HepG2 (cell line): ENCODE data around the gene USF2. TPM values are rescaled to one million over a fixed set of nuclear protein-coding genes. Genes with fewer than 3 reads are reported as not detected.

ENCODE experiments used
- ASH2L ChIP-seq: fragments of 300-600, 200-600 bp; sonication (generic); IDR thresholded peaks from 2 replicates; pipeline ENCODE4 v1.7.0; 2017; ENCODE audit warnings: low read depth, mild to moderate bottlenecking, moderate library complexity, mixed read lengths, low read length; ENCODE audit not compliant: insufficient read length
- E2F1 ChIP-seq: sonication (generic); formaldehyde crosslinking; IDR thresholded peaks from 2 replicates; pipeline ENCODE4 v1.5.0; 2020; ENCODE audit warnings: missing genetic modification reagents
- HNRNPK ChIP-seq: fragments of 200-400 bp; formaldehyde crosslinking; IDR thresholded peaks from 2 replicates; pipeline ENCODE4 v1.6.1; 2018; ENCODE audit warnings: low read length, low read depth, moderate library complexity, mild to moderate bottlenecking; ENCODE audit not compliant: poor library complexity, severe bottlenecking
- IKZF5 ChIP-seq: IDR thresholded peaks from 2 replicates; pipeline ENCODE4 v1.6.1; 2018; ENCODE audit warnings: missing genetic modification reagents, mild to moderate bottlenecking, missing compliant biosample characterization
- IRF2 ChIP-seq: IDR thresholded peaks from 2 replicates; pipeline ENCODE4 v1.6.1; 2018; ENCODE audit warnings: missing genetic modification reagents, missing compliant biosample characterization
- KLF12 ChIP-seq: sonication (generic); formaldehyde crosslinking; IDR thresholded peaks from 2 replicates; pipeline ENCODE4 v1.4.0; 2020; ENCODE audit warnings: missing genetic modification reagents, borderline replicate concordance
- NONO ChIP-seq, 2 experiments: fragments of 450-650 bp in 1 of 2; sonication (generic) in 1 of 2; formaldehyde crosslinking in 1 of 2; IDR thresholded peaks in 1 of 2; conservative IDR thresholded peaks in 1 of 2; 2 replicates each; pipeline versions ENCODE4 v1.6.1 to v1.8.0; 2017 to 2022; ENCODE audit warnings: mild to moderate bottlenecking in 1 of 2, missing genetic modification reagents in 1 of 2, moderate library complexity in 1 of 2
- POLR2G ChIP-seq: fragments of 200-400 bp; formaldehyde crosslinking; IDR thresholded peaks from 2 replicates; pipeline ENCODE4 v1.6.1; 2018; ENCODE audit warnings: mild to moderate bottlenecking, low read depth, low read length, moderate library complexity
- SAP130 ChIP-seq: IDR thresholded peaks from 2 replicates; pipeline ENCODE4 v1.6.1; 2016; ENCODE audit warnings: low read depth
- SMAD9 ChIP-seq: sonication (generic); formaldehyde crosslinking; IDR thresholded peaks from 2 replicates; pipeline ENCODE4 v1.5.1; 2020; ENCODE audit warnings: mild to moderate bottlenecking, missing genetic modification reagents
- SNAI1 ChIP-seq: sonication (generic); formaldehyde crosslinking; IDR thresholded peaks from 2 replicates; pipeline ENCODE4 v1.5.0; 2020; ENCODE audit warnings: mild to moderate bottlenecking, missing genetic modification reagents, borderline replicate concordance
- TFDP1 ChIP-seq: IDR thresholded peaks from 2 replicates; pipeline ENCODE4 v1.6.1; 2016; ENCODE audit warnings: missing compliant biosample characterization, missing genetic modification reagents, borderline replicate concordance
- ZFP62 ChIP-seq: sonication (generic); formaldehyde crosslinking; IDR thresholded peaks from 2 replicates; pipeline ENCODE4 v1.4.0; 2020; ENCODE audit warnings: missing genetic modification reagents
- ZNF121 ChIP-seq: sonication (generic); formaldehyde crosslinking; IDR thresholded peaks from 2 replicates; pipeline ENCODE4 v1.5.0; 2020; ENCODE audit warnings: mild to moderate bottlenecking, missing genetic modification reagents
- ZNF264 ChIP-seq: sonication (generic); formaldehyde crosslinking; IDR thresholded peaks from 2 replicates; pipeline ENCODE4 v1.4.0; 2020; ENCODE audit warnings: missing genetic modification reagents
- ZNF3 ChIP-seq: IDR thresholded peaks from 2 replicates; pipeline ENCODE4 v1.7.0; 2017; ENCODE audit warnings: inconsistent platforms
- polyA plus RNA-seq, 8 experiments: library from polyadenylated mRNA; depleted of rRNA in 3 of 8; stranded (reverse) in 7 of 8; unstranded in 1 of 8; fragments of >200 nt; fragmentation: Illumina TruSeq in 4 of 8; extraction: Trizol in 4 of 8; gene quantifications; 2 replicates each; pipeline versions ENCODE4 v1.2.1 to v1.2.3, GENCODE V29; 2011 to 2016; ENCODE audit warnings: low read depth in 4 of 8, missing spikeins in 1 of 8, mixed read lengths in 1 of 8; ENCODE audit not compliant: insufficient read depth in 1 of 8
- total RNA-seq, 5 experiments: library from RNA; depleted of rRNA; stranded (reverse); fragments of >200 nt; fragmentation: Illumina TruSeq; extraction: Trizol; gene quantifications; 2 replicates each; pipeline ENCODE4 v1.2.3, GENCODE V29; 2016; ENCODE audit warnings: low read depth in 1 of 5
- TF ChIP-seq, protein P1 (sequence below): sonication (generic); formaldehyde crosslinking; IDR thresholded peaks from 2 replicates; pipeline ENCODE4 v1.5.1; 2020; ENCODE audit warnings: mild to moderate bottlenecking, missing genetic modification reagents
- TF ChIP-seq, protein P2 (sequence below): sonication (generic); formaldehyde crosslinking; conservative IDR thresholded peaks from 2 replicates; pipeline ENCODE4 v1.4.0; 2020; ENCODE audit warnings: mild to moderate bottlenecking, missing genetic modification reagents, moderate library complexity

The USF2 gene
- total and polyA plus RNA-seq, 2 of the 13 experiments (the other 11 are each of a cell fraction or from before 2014, with no cell fraction given): 54.9 to 106 TPM

DNA sequence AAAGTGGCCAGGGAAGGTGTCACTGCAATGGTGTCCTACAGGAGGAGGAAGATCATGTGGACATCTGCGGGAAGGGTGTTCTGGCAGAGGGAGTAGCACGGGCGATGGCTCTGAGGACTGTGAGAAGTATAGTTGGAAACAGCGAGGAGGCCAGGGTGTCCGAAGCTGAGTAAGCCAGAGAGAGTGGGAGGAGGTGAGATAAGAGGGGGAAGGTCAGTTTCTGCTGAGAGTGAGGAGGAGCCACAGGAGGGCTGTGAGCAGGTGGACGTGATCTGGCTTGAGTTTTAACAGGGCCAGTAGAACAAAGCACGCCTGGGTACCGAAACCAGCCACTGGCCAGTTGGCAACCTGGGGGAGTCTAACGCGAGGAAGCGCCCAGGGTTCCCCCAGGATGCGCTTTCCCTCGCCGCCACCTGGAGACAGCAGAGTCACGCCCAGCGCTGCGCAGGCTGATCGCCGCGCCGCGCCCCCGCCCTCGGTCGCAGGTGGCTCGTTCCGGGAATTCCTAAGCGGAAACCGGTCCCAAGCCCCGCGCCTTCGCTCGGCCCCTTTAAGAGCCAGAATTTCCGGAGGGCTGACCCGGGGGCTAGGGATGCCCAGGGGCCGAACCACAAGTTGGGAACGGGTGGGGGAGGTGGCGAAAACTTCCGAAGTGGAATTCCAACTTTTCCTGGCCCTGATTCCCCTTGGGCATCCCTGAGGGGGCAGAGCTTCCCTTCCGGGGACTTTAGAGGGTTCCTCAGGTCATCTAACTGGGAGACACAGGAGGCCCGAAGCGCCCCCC, 21.0 kb upstream of the USF2 start (continued):
- TF ChIP-seq KLF12 (CRISPR knock-in tag) (peak; percentile 89), ZFP62 (CRISPR knock-in tag) (no peak), SMAD9 (CRISPR knock-in tag) (no peak), ZNF3 (no peak), SAP130 (CRISPR knock-in tag) (peak; percentile 73), NONO (IDR thresholded peaks at IDR 0.05) (no peak), NONO (CRISPR knock-in tag; conservative IDR thresholded peaks at IDR 0.05) (no peak; the same call in 1 of the 2 replicates), IRF2 (CRISPR knock-in tag) (peak; percentile 23; the same call in 1 of the 2 replicates), ZNF264 (CRISPR knock-in tag) (peak; percentile 29; the same call in 1 of the 2 replicates), SNAI1 (CRISPR knock-in tag) (peak; percentile 49), E2F1 (CRISPR knock-in tag) (peak; percentile 59; the same call in 1 of the 2 replicates), ASH2L (peak; percentile 70), TFDP1 (CRISPR knock-in tag) (peak; percentile 72; the same call in 1 of the 2 replicates), ZNF121 (CRISPR knock-in tag) (0 out of 2 replicates have a peak, but pooled peaks have one; percentile 5), HNRNPK (no peak), IKZF5 (CRISPR knock-in tag) (peak; percentile 53; the same call in 1 of the 2 replicates), POLR2G (peak; percentile 7; the same call in 1 of the 2 replicates)
- TF ChIP-seq, protein P1, sequence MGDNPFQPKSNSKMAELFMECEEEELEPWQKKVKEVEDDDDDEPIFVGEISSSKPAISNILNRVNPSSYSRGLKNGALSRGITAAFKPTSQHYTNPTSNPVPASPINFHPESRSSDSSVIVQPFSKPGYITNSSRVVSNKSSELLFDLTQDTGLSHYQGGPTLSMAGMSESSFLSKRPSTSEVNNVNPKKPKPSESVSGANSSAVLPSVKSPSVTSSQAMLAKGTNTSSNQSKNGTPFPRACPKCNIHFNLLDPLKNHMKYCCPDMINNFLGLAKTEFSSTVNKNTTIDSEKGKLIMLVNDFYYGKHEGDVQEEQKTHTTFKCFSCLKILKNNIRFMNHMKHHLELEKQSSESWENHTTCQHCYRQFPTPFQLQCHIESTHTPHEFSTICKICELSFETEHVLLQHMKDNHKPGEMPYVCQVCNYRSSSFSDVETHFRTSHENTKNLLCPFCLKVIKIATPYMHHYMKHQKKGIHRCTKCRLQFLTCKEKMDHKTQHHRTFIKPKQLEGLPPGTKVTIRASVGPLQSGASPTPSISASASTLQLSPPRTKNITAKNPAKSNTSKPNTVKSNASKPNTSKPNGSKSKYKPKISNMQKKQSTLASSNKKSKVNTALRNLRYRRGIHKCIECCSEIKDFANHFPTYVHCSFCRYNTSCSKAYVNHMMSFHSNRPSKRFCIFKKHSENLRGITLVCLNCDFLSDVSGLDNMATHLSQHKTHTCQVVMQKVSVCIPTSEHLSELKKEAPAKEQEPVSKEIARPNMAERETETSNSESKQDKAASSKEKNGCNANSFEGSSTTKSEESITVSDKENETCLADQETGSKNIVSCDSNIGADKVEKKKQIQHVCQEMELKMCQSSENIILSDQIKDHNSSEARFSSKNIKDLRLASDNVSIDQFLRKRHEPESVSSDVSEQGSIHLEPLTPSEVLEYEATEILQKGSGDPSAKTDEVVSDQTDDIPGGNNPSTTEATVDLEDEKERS (CRISPR knock-in tag): 0 out of 2 replicates have a peak, but pooled peaks have one; percentile 4
- TF ChIP-seq, protein P2, sequence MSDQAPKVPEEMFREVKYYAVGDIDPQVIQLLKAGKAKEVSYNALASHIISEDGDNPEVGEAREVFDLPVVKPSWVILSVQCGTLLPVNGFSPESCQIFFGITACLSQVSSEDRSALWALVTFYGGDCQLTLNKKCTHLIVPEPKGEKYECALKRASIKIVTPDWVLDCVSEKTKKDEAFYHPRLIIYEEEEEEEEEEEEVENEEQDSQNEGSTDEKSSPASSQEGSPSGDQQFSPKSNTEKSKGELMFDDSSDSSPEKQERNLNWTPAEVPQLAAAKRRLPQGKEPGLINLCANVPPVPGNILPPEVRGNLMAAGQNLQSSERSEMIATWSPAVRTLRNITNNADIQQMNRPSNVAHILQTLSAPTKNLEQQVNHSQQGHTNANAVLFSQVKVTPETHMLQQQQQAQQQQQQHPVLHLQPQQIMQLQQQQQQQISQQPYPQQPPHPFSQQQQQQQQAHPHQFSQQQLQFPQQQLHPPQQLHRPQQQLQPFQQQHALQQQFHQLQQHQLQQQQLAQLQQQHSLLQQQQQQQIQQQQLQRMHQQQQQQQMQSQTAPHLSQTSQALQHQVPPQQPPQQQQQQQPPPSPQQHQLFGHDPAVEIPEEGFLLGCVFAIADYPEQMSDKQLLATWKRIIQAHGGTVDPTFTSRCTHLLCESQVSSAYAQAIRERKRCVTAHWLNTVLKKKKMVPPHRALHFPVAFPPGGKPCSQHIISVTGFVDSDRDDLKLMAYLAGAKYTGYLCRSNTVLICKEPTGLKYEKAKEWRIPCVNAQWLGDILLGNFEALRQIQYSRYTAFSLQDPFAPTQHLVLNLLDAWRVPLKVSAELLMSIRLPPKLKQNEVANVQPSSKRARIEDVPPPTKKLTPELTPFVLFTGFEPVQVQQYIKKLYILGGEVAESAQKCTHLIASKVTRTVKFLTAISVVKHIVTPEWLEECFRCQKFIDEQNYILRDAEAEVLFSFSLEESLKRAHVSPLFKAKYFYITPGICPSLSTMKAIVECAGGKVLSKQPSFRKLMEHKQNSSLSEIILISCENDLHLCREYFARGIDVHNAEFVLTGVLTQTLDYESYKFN: peak; percentile 19; the same call in 1 of the 2 replicates
